Panc1 (cell line): Measurements from ENCODE around the gene PAPSS1. TPM values are rescaled to one million over a fixed set of nuclear protein-coding genes. Genes with fewer than 3 reads are reported as not detected.
"Not testable (repeated sequence)": the region's sequence is repeated elsewhere in the genome, so short reads cannot be mapped to it uniquely, and the experiment has no call there.

Experiments
- ATAC-seq: fragments of 200-7000 bp; cut with Tn5 transposase; 2 replicates; pipeline ENCODE4 v1.9.1; 2020; ENCODE audit warnings: mild to moderate bottlenecking, moderate library complexity
- BruUV-seq: library from RNA; stranded (reverse); fragments of 400-500 nt; replicated peaks from 2 replicates; lab custom pipeline; 2021; lab: Mats Ljungman, UMichigan
- CTCF ChIA-PET: fragments of 300-600 bp; sonication (Branson Sonifier 250); formaldehyde crosslinking; loops from one replicate; lab custom pipeline; 2022; ENCODE audit warnings: antibody characterized with exemption; lab: Charles Lee
- POLR2A ChIA-PET: fragments of 300-600 bp; sonication (Branson Sonifier 250); formaldehyde crosslinking; loops from one replicate; lab custom pipeline; 2022; ENCODE audit warnings: antibody characterized with exemption; lab: Charles Lee
- DNase-seq: peaks from one replicate; pipeline ENCODE4 v3.0.0-alpha.2; 2010; ENCODE audit warnings: low read depth, low spot score
- H3K27ac ChIP-seq: 2 replicates; pipeline ENCODE4 v1.5.1; 2011; ENCODE audit warnings: mild to moderate bottlenecking, low read length, inconsistent platforms
- H3K27me3 ChIP-seq: fragments of 200-500 bp; sonication (Bioruptor generic); 2 replicates; pipeline ENCODE4 v1.6.0; 2014; ENCODE audit warnings: low read length, inconsistent platforms; ENCODE audit not compliant: control insufficient read depth, insufficient read depth
- H3K36me3 ChIP-seq: fragments of 200-500 bp; sonication (Bioruptor generic); 2 replicates; pipeline ENCODE4 v1.5.1; 2014; ENCODE audit warnings: inconsistent platforms, mild to moderate bottlenecking, low read length, moderate library complexity; ENCODE audit not compliant: control insufficient read depth, insufficient read depth
- H3K4me1 ChIP-seq: 2 replicates; pipeline ENCODE4 v1.5.1; 2011; ENCODE audit warnings: inconsistent platforms, mild to moderate bottlenecking, low read length, moderate library complexity; ENCODE audit not compliant: control insufficient read depth, insufficient read depth
- H3K4me3 ChIP-seq, 2 experiments: 2 replicates each; pipeline ENCODE4 v1.5.1; 2011 to 2012; ENCODE audit warnings: low read depth in 2 of 2, low read length in 2 of 2, mild to moderate bottlenecking in 2 of 2, inconsistent platforms in 1 of 2, moderate library complexity in 1 of 2
- H3K9me3 ChIP-seq: fragments of 200-500 bp; sonication (Bioruptor generic); 2 replicates; pipeline ENCODE4 v1.5.1; 2014; ENCODE audit warnings: low read depth, mild to moderate bottlenecking, inconsistent platforms, low read length, moderate library complexity; ENCODE audit not compliant: control insufficient read depth, insufficient read depth
- CTCF ChIP-seq: fragments of 450-650 bp; IDR thresholded peaks from 2 replicates; pipeline ENCODE4 v1.5.1; 2017; ENCODE audit warnings: mild to moderate bottlenecking
- POLR2AphosphoS5 ChIP-seq: IDR thresholded peaks from 2 replicates; pipeline ENCODE4 v1.6.1; 2012; ENCODE audit warnings: mild to moderate bottlenecking, low read depth, low read length, moderate library complexity
- REST ChIP-seq, 2 experiments: IDR thresholded peaks; 2 replicates each; pipeline ENCODE4 v1.6.1; 2011 to 2012; ENCODE audit warnings: low read depth in 2 of 2, control low read depth in 1 of 2, low read length in 1 of 2, mild to moderate bottlenecking in 1 of 2, moderate library complexity in 1 of 2; ENCODE audit not compliant: insufficient read depth in 1 of 2
- SIN3A ChIP-seq: IDR thresholded peaks from 2 replicates; pipeline ENCODE4 v1.6.1; 2012; ENCODE audit warnings: low read depth, mild to moderate bottlenecking, low read length, moderate library complexity, borderline replicate concordance; ENCODE audit not compliant: insufficient read depth
- TCF7L2 ChIP-seq: IDR thresholded peaks from 2 replicates; pipeline ENCODE4 v1.6.1; 2011; ENCODE audit warnings: mild to moderate bottlenecking, low read depth, low read length, inconsistent platforms
- in situ Hi-C: cut with HindIII; loops from 2 replicates; pipeline ENCODE4 v1.10.0; 2016; ENCODE audit warnings: low sequenced_read_pairs, low pct_unique_long_range_greater_than_20kb
- intact Hi-C: fragments of 100-400 bp; cut with micrococcal nuclease; formaldehyde crosslinking; loops from one replicate; pipeline ENCODE4 v1.10.0; 2022; ENCODE audit not compliant: unreplicated experiment
- total RNA-seq: library from RNA; stranded (reverse); gene quantifications from one replicate; pipeline ENCODE4 v1.2.1, GENCODE V29; 2021; ENCODE audit not compliant: unreplicated experiment

PAPSS1 gene
- total RNA-seq, 1 experiment from 2014 or later: 28.1 TPM

GRCh38 chr4:107654694-107655093 is 65.3 kb downstream of the PAPSS1 start:
- H3K4me3 ChIP-seq: no peak overlapping the region
- ATAC-seq: no peak
- H3K27me3 ChIP-seq: no peaks in the 10 kb centered on the region
- H3K9me3 ChIP-seq: no peaks in the 10 kb centered on the region
- H3K27ac ChIP-seq: no peak overlapping the region
- CTCF ChIA-PET: no interaction called here
- H3K36me3 ChIP-seq: no peaks in the 10 kb centered on the region
- intact Hi-C loops (no loop called here), in situ Hi-C loops (no loop called here)
- POLR2A ChIA-PET: no interaction called here
- no peaks in the 10 kb centered on the region for H3K4me1 ChIP-seq
- BruUV-seq: no TSS peak
- DNase-seq: no peak
- TF ChIP-seq CTCF (peak; percentile 21; the same call in 1 of the 2 replicates), TCF7L2 (no peak)

GRCh38 chr4:107651408-107651807 is 68.6 kb downstream of the PAPSS1 start:
- H3K9me3 ChIP-seq, DNase-seq, BruUV-seq, H3K27me3 ChIP-seq, CTCF ChIA-PET, in situ Hi-C loops, H3K27ac ChIP-seq, H3K4me3 ChIP-seq, H3K4me1 ChIP-seq, H3K36me3 ChIP-seq, POLR2A ChIA-PET, ATAC-seq, intact Hi-C loops: not testable (repeated sequence)

- in situ Hi-C loops (no loop called here), intact Hi-C loops (no loop called here)
- ATAC-seq (no peak), DNase-seq (no peak)
- Histone ChIP-seq H3K27ac (no peak overlapping the region), H3K27me3 (no peaks in the 10 kb centered on the region), H3K4me3 (no peak overlapping the region), H3K9me3 (no peaks in the 10 kb centered on the region), H3K36me3 (no peaks in the 10 kb centered on the region), H3K4me1 (no peaks in the 10 kb centered on the region)
- BruUV-seq: no TSS peak
- TF ChIP-seq CTCF (no peak), SIN3A (no peak), REST (IDR thresholded peaks at IDR 0.05; ENCODE audit: insufficient read depth in 1 of 2, low read depth in 2 of 2, low read length in 1 of 2) (no peak), POLR2AphosphoS5 (no peak), TCF7L2 (no peak)
- ChIA-PET CTCF (no interaction called here), POLR2A (no interaction called here)
Measured at GRCh38 chr4:107650251-107650650, 69.8 kb downstream of the PAPSS1 start.
